ENCODE data around the gene XPNPEP2. TPM values are rescaled to one million over a fixed set of nuclear protein-coding genes. Genes with fewer than 3 reads are reported as not detected.

The XPNPEP2 gene
- total and polyA plus RNA-seq, 4 donors: 0.19 to 23.0 (median 4.9) TPM

- Histone ChIP-seq H3K27ac (ENCODE audit: low read depth in 1 of 2, low read length in 2 of 2) (no peak overlapping the region), H3K9me3 (ENCODE audit: control insufficient read depth in 4 of 4, low read length in 3 of 4) (no peaks in the 10 kb centered on the region), H3K27me3 (ENCODE audit: control insufficient read depth in 4 of 4, insufficient read depth in 4 of 4, low read length in 3 of 4) (no peaks in the 10 kb centered on the region), H3K4me1 (ENCODE audit: control insufficient read depth in 4 of 4, insufficient read depth in 4 of 4, low read length in 3 of 4) (peaks cover 3 to 30% (median 25%) of the 10 kb centered on the region in 4 donors), H3K36me3 (ENCODE audit: control insufficient read depth in 4 of 4, insufficient read depth in 3 of 4, low read depth in 1 of 4, low read length in 3 of 4) (no peaks in the 10 kb centered on the region), H3K4me3 (ENCODE audit: low read depth in 1 of 3, low read length in 3 of 3) (no peak overlapping the region), H3K9ac (ENCODE audit: low read depth in 1 of 2, low read length in 2 of 2) (no peak overlapping the region)
- 96% methylated on average over 4 of the region's 4 CpGs for WGBS
- DNase-seq (ENCODE audit: low spot score): no peak
- no peak for TF ChIP-seq RAD21 (IDR thresholded peaks at IDR 0.05)
- no peak for TF ChIP-seq JUND (IDR thresholded peaks at IDR 0.05)
- TF ChIP-seq NR2F2 (IDR thresholded peaks at IDR 0.05): no peak
- no peak for TF ChIP-seq YY1 (IDR thresholded peaks at IDR 0.05)
- no peak for TF ChIP-seq RXRA (IDR thresholded peaks at IDR 0.05)
- TF ChIP-seq CTCF (IDR thresholded peaks at IDR 0.05; ENCODE audit: low read depth, low read length, missing input control): no peak
- no peak for TF ChIP-seq TAF1 (conservative IDR thresholded peaks at IDR 0.05)
- no peak for TF ChIP-seq MAX (IDR thresholded peaks at IDR 0.05)
- TF ChIP-seq ZBTB33 (IDR thresholded peaks at IDR 0.05): no peak
- no peak for TF ChIP-seq HNF4A (conservative IDR thresholded peaks at IDR 0.05)
- TF ChIP-seq FOXA1 (IDR thresholded peaks at IDR 0.05): no peak
- no peak for TF ChIP-seq HNF4G (IDR thresholded peaks at IDR 0.05)
Measured at GRCh38 chrX:129733335-129733734, 5.4 kb upstream of the XPNPEP2 start.

- WGBS: 26% methylated on average over 6 of the region's 6 CpGs
- Histone ChIP-seq H3K4me1 (ENCODE audit: control insufficient read depth in 4 of 4, insufficient read depth in 4 of 4, low read length in 3 of 4) (peaks cover 3 to 39% (median 32%) of the 10 kb centered on the region in 4 donors), H3K27ac (ENCODE audit: low read depth in 1 of 2, low read length in 2 of 2) (peak overlapping the region in 1 of 2 donors; percentile 37), H3K36me3 (ENCODE audit: control insufficient read depth in 4 of 4, insufficient read depth in 3 of 4, low read depth in 1 of 4, low read length in 3 of 4) (no peaks in the 10 kb centered on the region), H3K27me3 (ENCODE audit: control insufficient read depth in 4 of 4, insufficient read depth in 4 of 4, low read length in 3 of 4) (no peaks in the 10 kb centered on the region), H3K9me3 (ENCODE audit: control insufficient read depth in 4 of 4, low read length in 3 of 4) (no peaks in the 10 kb centered on the region), H3K4me3 (ENCODE audit: low read depth in 1 of 3, low read length in 3 of 3) (no peak overlapping the region), H3K9ac (ENCODE audit: low read depth in 1 of 2, low read length in 2 of 2) (no peak overlapping the region)
- DNase-seq (ENCODE audit: low spot score): no peak
- no peak for TF ChIP-seq ATF3 (IDR thresholded peaks at IDR 0.05)
- peak; percentile 51 for TF ChIP-seq REST (IDR thresholded peaks at IDR 0.05)
- peak; percentile 33 to 42 for TF ChIP-seq RAD21 (IDR thresholded peaks at IDR 0.05)
- no peak for TF ChIP-seq FOXA2 (IDR thresholded peaks at IDR 0.05)
- peak in 1 of 2 donors; percentile 38 for TF ChIP-seq GABPA (IDR thresholded peaks at IDR 0.05 in 1 of 2, conservative IDR thresholded peaks at IDR 0.05 in 1 of 2)
- TF ChIP-seq HNF4G (IDR thresholded peaks at IDR 0.05): peak; percentile 74
- TF ChIP-seq SP1 (IDR thresholded peaks at IDR 0.05): peak; percentile 94
- peak; percentile 27 for TF ChIP-seq MAX (IDR thresholded peaks at IDR 0.05)
- TF ChIP-seq EGR1 (IDR thresholded peaks at IDR 0.05; ENCODE audit: low read depth in 2 of 2): peak in 1 of 2 donors; percentile 15
- peak; percentile 42 for TF ChIP-seq YY1 (IDR thresholded peaks at IDR 0.05)
- no peak for TF ChIP-seq CTCF (IDR thresholded peaks at IDR 0.05; ENCODE audit: low read depth, low read length, missing input control)
- TF ChIP-seq HNF4A (conservative IDR thresholded peaks at IDR 0.05): peak; percentile 92 to 93
- TF ChIP-seq ZBTB33 (IDR thresholded peaks at IDR 0.05): peak; percentile 29
- TF ChIP-seq JUND (IDR thresholded peaks at IDR 0.05): peak in 1 of 2 donors; percentile 45
- TF ChIP-seq RXRA (IDR thresholded peaks at IDR 0.05): peak; percentile 60 to 66
Measured at GRCh38 chrX:129736491-129736890, 2.3 kb upstream of the XPNPEP2 start.

Measured in liver (tissue), 9 donors.